NCI-H1105 treated with DMSO at 0.1 percent for 48 hours (cell line): Measurements from ENCODE around the gene SLC43A2.
"Not testable (repeated sequence)": the region's sequence is repeated elsewhere in the genome, so short reads cannot be mapped to it uniquely, and the experiment has no call there.

Source experiments
- DNase-seq: peaks from one replicate; lab custom pipeline; 2025; lab: John Stamatoyannopoulos, UW

Gene SLC43A2

GRCh38 chr17:1535737-1536136, 92.9 kb downstream of the SLC43A2 start:
- DNase-seq = no peak

GRCh38 chr17:1533661-1534325, 94.8 kb downstream of the SLC43A2 start:
- no peak for DNase-seq

DNA sequence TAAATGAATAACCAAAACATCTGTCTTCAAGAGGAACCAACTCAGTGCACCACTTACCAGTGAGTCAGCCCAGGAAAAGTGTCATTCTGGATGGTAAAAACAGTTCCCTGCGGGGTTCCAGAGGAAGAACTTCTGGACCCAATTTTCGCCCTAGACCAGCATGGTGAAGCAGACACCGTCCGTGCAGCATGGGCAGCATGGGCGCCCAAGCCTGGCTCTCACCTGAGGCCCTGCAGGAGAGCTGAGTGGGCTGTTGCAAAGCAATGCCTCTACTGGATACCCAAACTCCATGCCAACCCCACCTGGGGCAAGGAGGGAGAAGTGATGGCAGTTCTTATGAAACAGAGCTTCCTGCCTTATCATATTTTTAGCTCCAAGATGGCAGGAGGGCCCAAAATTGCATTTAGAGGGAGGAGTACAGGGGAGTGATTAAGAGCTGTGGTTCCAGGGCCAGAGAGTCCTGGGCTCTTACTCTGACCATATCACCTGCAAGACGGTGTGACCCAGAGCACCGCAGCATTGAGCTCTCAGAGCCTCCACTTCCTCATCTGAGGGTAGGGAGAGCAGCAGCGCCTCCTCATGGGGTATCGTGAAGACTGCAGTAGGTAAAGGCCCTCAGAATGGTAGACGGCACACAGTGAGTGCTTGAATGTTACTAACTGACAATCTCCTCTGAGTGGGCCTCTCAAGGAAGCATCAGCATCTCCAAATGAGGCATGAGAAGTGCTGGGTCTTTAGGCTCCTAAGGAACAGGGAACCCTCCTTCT, 95.6 kb downstream of the SLC43A2 start:
- DNase-seq = no peak

GRCh38 chr17:1529863-1530262, 98.8 kb downstream of the SLC43A2 start:
- DNase-seq = no peak

GRCh38 chr17:1526876-1527275, 101.8 kb downstream of the SLC43A2 start:
- not testable (repeated sequence) for DNase-seq

- DNase-seq = no peak
These were observed 106.0 kb downstream of the SLC43A2 start for GRCh38 chr17:1522626-1523025.

GRCh38 chr17:1521086-1521640, 107.5 kb downstream of the SLC43A2 start:
- no peak for DNase-seq

DNA sequence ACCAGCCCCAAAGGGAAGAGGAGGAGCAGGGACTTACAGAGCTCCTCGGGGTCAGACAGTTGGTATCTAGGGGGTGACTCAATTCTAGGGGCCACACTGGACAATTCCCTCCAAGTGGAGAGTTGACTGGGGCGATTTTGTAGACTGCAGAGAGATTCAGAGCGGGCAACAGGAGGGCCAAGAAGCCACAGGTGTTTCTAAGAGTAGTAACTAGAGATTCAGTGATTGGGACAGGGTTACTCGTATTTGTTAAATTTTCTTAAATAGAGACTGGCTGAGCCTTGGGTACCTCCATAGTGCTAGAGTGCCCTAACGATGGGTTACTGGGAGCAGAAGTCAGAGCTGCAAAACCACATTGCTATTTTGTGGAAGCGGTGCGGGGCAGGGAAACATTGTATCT, 109.0 kb downstream of the SLC43A2 start:
- DNase-seq = no peak
